GM12801 (cell line): ENCODE measurements around the gene ZNF763.

Experiments
- TF ChIP-seq, protein P1 (sequence below): IDR thresholded peaks from one replicate; pipeline ENCODE4 v1.5.1; 2011; ENCODE audit warnings: control low read depth; ENCODE audit not compliant: insufficient read length; ENCODE audit errors: extremely low read depth

Gene ZNF763

DNA sequence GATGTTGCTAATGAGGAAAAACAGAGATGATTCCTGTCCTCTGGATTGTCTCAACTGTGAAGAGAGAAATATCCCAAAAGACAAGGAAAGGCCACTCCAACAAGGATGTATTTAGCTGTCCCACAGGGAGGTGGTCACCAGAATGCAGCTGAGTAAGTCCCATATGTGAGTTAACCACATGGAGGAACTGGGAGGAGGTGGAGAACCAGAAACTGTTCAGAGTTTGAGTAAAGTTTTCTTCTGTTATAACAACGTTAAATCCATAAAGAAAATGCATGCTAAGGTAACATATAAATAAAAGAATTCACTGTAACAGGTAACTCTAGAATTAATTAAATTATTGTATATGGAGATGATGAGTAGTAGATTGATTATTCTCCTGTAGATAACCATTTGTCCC lies 5.3 kb downstream of the ZNF763 start:
- TF ChIP-seq, protein P1, sequence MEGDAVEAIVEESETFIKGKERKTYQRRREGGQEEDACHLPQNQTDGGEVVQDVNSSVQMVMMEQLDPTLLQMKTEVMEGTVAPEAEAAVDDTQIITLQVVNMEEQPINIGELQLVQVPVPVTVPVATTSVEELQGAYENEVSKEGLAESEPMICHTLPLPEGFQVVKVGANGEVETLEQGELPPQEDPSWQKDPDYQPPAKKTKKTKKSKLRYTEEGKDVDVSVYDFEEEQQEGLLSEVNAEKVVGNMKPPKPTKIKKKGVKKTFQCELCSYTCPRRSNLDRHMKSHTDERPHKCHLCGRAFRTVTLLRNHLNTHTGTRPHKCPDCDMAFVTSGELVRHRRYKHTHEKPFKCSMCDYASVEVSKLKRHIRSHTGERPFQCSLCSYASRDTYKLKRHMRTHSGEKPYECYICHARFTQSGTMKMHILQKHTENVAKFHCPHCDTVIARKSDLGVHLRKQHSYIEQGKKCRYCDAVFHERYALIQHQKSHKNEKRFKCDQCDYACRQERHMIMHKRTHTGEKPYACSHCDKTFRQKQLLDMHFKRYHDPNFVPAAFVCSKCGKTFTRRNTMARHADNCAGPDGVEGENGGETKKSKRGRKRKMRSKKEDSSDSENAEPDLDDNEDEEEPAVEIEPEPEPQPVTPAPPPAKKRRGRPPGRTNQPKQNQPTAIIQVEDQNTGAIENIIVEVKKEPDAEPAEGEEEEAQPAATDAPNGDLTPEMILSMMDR: no peak

DNA sequence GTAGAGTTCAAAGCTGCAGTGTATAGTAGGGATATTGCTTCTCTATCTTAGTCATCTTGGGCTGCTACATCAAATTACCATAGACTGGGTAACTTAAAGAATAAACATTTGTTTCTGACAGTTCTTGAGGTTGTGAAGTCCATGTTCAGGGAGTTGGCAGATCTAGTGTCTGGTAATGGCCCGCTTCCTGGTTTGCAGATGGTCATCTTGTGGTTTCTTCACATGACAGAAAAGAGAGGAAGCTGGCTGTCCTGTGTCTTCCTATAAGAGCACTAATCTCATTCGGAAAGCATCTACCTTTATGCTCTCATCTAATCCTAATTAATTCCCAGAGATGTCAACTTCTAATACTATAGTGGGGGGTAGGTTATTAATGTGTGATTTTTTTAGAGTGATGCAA lies 6.2 kb downstream of the ZNF763 start:
- TF ChIP-seq, protein P1: no peak

DNA sequence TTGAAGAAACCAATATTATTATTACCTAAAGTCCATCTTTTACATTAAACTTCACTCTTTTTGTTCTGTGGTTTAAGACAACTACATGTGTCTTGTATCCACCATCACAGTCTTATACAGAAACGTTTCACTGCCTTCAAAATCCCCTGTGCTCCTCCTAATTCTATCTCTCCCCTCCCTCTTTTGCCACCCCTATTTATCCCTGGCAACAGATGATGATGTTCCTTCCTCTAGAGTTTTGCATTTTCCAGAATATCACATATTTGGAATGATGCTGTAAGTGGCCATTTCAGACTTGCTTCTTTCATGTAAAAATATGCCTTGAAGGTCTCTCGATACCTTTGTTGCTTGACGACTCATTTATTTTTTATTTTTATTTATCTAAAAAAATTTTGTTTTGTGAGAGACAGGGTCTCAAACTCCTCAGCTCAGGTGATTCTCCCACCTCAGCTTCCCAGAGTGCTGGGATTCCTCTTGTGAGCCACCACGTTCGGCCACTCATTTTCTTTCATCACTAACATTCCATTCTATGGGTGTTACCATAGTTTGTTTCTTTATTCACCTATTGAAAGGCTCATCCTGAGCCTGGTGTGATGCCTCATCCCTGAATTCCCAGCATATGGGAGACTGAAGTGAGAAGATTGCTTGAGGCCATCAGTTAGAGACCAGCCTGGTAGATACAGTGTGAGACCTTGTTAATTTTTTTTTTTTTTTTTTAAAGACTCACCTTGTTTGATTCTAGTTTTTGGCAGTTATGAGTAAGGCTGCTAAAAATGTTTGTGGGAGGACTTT lies 8.4 kb downstream of the ZNF763 start:
- TF ChIP-seq, protein P1: no peak

DNA sequence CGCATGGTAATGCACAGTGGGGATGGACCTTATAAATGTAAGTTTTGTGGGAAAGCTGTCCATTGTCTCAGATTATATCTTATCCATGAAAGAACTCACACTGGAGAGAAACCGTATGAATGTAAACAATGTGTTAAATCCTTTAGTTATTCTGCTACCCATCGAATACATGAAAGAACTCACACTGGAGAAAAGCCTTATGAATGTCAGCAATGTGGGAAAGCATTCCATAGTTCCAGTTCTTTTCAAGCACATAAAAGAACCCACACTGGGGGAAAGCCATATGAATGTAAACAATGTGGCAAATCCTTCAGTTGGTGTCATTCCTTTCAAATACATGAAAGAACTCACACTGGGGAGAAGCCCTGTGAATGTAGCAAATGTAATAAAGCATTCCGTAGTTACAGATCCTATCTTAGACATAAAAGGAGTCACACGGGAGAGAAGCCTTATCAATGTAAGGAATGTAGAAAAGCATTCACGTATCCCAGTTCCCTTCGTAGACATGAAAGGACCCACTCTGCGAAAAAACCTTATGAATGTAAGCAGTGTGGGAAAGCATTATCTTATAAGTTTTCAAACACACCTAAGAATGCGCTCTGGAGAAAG lies 13.8 kb downstream of the ZNF763 start:
- TF ChIP-seq, protein P1: no peak

DNA sequence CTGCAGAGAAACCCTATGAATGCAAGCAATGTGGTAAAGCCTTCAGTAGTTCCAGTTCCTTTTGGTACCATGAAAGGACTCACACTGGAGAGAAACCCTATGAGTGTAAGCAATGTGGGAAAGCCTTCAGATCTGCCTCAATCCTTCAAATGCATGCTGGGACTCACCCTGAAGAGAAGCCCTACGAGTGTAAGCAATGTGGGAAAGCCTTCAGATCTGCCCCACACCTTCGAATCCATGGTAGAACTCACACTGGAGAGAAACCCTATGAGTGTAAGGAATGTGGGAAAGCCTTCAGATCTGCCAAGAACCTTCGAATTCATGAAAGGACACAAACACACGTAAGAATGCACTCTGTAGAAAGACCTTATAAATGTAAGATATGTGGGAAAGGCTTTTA lies 14.7 kb downstream of the ZNF763 start:
- TF ChIP-seq, protein P1: no peak

DNA sequence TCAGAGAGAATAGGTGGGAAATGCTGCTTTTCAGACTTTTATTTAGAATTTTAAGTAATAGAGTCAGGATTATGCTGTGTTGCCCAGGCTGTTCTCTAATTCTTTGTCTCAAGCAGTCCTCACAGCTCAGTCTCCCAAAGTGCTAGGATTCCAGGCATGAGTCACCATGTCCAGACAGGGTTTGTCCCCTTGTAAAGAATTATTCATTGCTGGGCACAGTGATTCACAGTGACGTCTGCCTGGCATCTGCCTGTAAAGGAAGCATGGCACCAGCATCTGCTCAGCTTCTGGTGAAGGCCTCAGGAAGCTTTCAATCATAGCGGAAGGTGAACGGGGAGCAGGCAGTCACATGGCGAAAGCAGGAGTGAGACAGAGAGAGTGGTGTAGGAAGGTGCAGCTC lies 17.7 kb downstream of the ZNF763 start:
- TF ChIP-seq, protein P1: no peak

DNA sequence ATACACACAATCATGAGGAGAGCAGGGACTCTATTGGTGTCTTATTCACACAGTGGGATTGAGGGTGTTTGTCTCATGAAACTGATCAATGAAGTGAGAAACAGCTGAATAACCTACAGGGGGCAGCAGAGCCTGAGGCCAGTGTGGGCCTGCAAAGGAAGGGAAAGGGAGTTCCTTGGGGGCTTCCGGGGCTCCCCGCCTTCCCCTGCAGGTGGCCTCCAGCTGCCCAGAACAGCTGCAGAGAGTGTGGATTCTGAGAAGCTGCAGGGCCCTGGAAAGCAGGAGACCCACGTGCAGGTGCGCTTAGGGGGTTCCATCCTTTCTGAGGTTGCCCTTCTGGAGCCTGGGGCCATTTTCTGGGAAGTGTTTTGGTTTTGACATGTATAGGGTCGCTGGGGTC lies 20.1 kb downstream of the ZNF763 start:
- TF ChIP-seq, protein P1: no peak
